Fibroblast of lung (primary cell): Measurements from ENCODE around the gene UROD. TPM values are rescaled to one million over a fixed set of nuclear protein-coding genes. Genes with fewer than 3 reads are reported as not detected.
A peak's percentile ranks its signal among the peaks of the same experiment; 100 is the strongest.

Experiments used
- DNase-seq, 2 donors: peaks; one replicate each; pipeline versions ENCODE4 v3.0.0 to v3.0.0-alpha.2; 2010; ENCODE audit warnings: low read depth in 2 of 2
- H2AFZ ChIP-seq: 2 replicates; pipeline ENCODE4 v1.5.1; 2012; ENCODE audit warnings: low read length, control low read depth, inconsistent platforms
- H3K27ac ChIP-seq: 2 replicates; pipeline ENCODE4 v1.5.1; 2011; ENCODE audit warnings: low read length, control low read depth; ENCODE audit not compliant: insufficient read depth
- H3K27me3 ChIP-seq: 2 replicates; pipeline ENCODE4 v1.5.1; 2011; ENCODE audit warnings: mild to moderate bottlenecking, low read length; ENCODE audit not compliant: control insufficient read depth, insufficient read depth
- H3K36me3 ChIP-seq: 2 replicates; pipeline ENCODE4 v1.5.1; 2011; ENCODE audit warnings: low read length; ENCODE audit not compliant: control insufficient read depth, insufficient read depth
- H3K4me1 ChIP-seq: 2 replicates; pipeline ENCODE4 v1.5.1; 2011; ENCODE audit warnings: low read length; ENCODE audit not compliant: control insufficient read depth, insufficient read depth; ENCODE audit errors: extremely low read depth
- H3K4me2 ChIP-seq: 2 replicates; pipeline ENCODE4 v1.5.1; 2011; ENCODE audit warnings: low read length, control low read depth; ENCODE audit not compliant: insufficient read depth; ENCODE audit errors: extremely low read depth
- H3K4me3 ChIP-seq, 4 experiments: fragments of 200-600 bp in 1 of 4; sonication (generic) in 1 of 4; replicated peaks in 1 of 4; 2 replicates each; pipeline ENCODE4 v1.5.1; 2011 to 2016; ENCODE audit warnings: low read length in 4 of 4, low read depth in 3 of 4, mild to moderate bottlenecking in 3 of 4, control low read depth in 2 of 4, inconsistent platforms in 1 of 4, mixed read lengths in 1 of 4; ENCODE audit not compliant: insufficient read depth in 1 of 4; ENCODE audit errors: control extremely low read depth in 1 of 4
- H3K79me2 ChIP-seq: 2 replicates; pipeline ENCODE4 v1.5.1; 2012; ENCODE audit warnings: mild to moderate bottlenecking, low read length, inconsistent platforms; ENCODE audit not compliant: control insufficient read depth, insufficient read depth
- H3K9ac ChIP-seq: 2 replicates; pipeline ENCODE4 v1.5.1; 2011; ENCODE audit warnings: mild to moderate bottlenecking, low read length, control low read depth; ENCODE audit not compliant: insufficient read depth
- H3K9me3 ChIP-seq: 2 replicates; pipeline ENCODE4 v1.5.1; 2012; ENCODE audit warnings: low read depth, low read length; ENCODE audit not compliant: control insufficient read depth, insufficient read depth
- H4K20me1 ChIP-seq: 2 replicates; pipeline ENCODE4 v1.5.1; 2011; ENCODE audit warnings: low read length; ENCODE audit not compliant: control insufficient read depth, insufficient read depth; ENCODE audit errors: extremely low read depth
- EZH2 ChIP-seq: IDR thresholded peaks from 2 replicates; pipeline ENCODE4 v1.5.1; 2012; ENCODE audit warnings: low read length, control low read depth, mild to moderate bottlenecking; ENCODE audit errors: missing control alignments
- polyA plus RNA-seq, 2 donors: library from polyadenylated mRNA; depleted of rRNA in 1 of 2; stranded (reverse) in 1 of 2; unstranded in 1 of 2; fragments of >200 nt; gene quantifications; 2 replicates each; pipeline ENCODE4 v1.2.1, GENCODE V29; 2011 to 2012; ENCODE audit warnings: missing spikeins in 1 of 2
- total RNA-seq: library from RNA; depleted of rRNA; stranded (reverse); fragments of >200 nt; gene quantifications from 2 replicates; pipeline ENCODE4 v1.2.1, GENCODE V29; 2014
- TF ChIP-seq, protein P1 (sequence below), 2 donors: IDR thresholded peaks in 1 of 2; conservative IDR thresholded peaks in 1 of 2; 1 replicate in 1 of 2; 2 replicates in 1 of 2; pipeline ENCODE4 v1.5.1; 2011 to 2012; ENCODE audit warnings: low read length in 2 of 2, control low read depth in 1 of 2, inconsistent platforms in 1 of 2, low read depth in 1 of 2, mild to moderate bottlenecking in 1 of 2

UROD gene
- total and polyA plus RNA-seq, 2 donors (not counting 1 experiment from before 2014, with no cell fraction given) = 129 to 162 TPM

DNA sequence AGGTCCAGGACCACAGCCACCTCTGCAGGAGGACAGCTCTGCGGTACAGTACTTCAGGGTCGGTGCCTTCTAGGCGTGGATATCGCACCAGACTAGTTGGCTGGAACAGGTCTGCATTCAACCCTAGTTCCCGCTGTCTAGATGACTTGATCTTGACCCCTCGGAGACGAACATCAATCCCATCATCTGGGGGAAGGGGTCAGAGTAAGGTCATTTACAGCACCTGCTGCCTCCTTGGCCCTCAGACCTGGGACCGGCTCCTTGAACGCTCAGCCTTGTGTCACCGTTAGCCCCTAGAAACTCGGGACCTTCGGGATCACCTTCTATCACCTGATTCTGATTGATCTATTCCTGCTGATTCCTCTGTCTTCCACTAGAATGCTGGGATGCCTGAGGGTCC is 3.5 kb upstream of the UROD start:
- Histone ChIP-seq H3K4me1 (peaks cover 13% of the 10 kb centered on the region), H2AFZ (no peak overlapping the region), H4K20me1 (no peaks in the 10 kb centered on the region), H3K27me3 (no peaks in the 10 kb centered on the region), H3K9ac (no peak overlapping the region), H3K4me3 (no peak overlapping the region), H3K27ac (no peak overlapping the region), H3K4me2 (no peak overlapping the region), H3K9me3 (no peaks in the 10 kb centered on the region), H3K36me3 (peaks cover 39% of the 10 kb centered on the region), H3K79me2 (peaks cover 29% of the 10 kb centered on the region)
- no peak for DNase-seq
- TF ChIP-seq, protein P1, sequence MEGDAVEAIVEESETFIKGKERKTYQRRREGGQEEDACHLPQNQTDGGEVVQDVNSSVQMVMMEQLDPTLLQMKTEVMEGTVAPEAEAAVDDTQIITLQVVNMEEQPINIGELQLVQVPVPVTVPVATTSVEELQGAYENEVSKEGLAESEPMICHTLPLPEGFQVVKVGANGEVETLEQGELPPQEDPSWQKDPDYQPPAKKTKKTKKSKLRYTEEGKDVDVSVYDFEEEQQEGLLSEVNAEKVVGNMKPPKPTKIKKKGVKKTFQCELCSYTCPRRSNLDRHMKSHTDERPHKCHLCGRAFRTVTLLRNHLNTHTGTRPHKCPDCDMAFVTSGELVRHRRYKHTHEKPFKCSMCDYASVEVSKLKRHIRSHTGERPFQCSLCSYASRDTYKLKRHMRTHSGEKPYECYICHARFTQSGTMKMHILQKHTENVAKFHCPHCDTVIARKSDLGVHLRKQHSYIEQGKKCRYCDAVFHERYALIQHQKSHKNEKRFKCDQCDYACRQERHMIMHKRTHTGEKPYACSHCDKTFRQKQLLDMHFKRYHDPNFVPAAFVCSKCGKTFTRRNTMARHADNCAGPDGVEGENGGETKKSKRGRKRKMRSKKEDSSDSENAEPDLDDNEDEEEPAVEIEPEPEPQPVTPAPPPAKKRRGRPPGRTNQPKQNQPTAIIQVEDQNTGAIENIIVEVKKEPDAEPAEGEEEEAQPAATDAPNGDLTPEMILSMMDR (conservative IDR thresholded peaks at IDR 0.05 in 1 of 2, IDR thresholded peaks at IDR 0.05 in 1 of 2; ENCODE audit: low read depth in 1 of 2, low read length in 2 of 2) = no peak
- no peak for TF ChIP-seq EZH2

DNA sequence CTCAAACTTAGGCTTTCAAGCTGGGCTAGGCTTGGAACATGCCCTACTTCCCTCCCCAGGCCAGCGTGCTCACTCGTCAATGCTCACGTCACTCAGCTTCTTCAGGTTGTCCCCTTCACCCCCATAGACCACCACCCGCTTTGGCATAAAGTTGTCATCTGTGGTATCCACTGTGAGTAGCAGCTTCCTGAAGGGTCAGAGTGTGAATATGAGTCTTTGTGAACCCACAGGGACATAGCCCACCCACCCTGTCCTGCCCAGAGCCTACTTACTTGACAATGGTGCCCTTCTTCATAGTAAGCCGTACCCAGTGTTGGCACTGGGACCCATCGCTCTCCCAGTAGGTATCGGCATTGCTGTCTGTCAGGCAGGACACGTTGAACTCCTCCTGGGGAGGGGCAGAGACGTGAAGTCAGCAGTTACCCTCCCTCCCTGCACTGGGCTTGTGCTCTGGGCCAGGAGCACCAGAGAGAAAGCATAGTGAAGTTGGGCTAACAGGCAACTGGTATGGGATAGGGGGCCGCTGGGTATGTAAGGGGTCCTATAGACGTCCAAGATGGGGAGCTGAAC is 2.7 kb upstream of the UROD start:
- Histone ChIP-seq H3K79me2 (peaks cover 32% of the 10 kb centered on the region), H3K9me3 (no peaks in the 10 kb centered on the region), H3K4me3 (peak overlapping the region; percentile 79 to 96 (median 90)), H3K27me3 (no peaks in the 10 kb centered on the region), H3K4me1 (peaks cover 13% of the 10 kb centered on the region), H4K20me1 (no peaks in the 10 kb centered on the region), H3K9ac (no peak overlapping the region), H3K27ac (no peak overlapping the region), H2AFZ (no peak overlapping the region), H3K4me2 (peak overlapping the region; percentile 97), H3K36me3 (peaks cover 32% of the 10 kb centered on the region)
- TF ChIP-seq EZH2 = no peak
- DNase-seq = no peak

DNA sequence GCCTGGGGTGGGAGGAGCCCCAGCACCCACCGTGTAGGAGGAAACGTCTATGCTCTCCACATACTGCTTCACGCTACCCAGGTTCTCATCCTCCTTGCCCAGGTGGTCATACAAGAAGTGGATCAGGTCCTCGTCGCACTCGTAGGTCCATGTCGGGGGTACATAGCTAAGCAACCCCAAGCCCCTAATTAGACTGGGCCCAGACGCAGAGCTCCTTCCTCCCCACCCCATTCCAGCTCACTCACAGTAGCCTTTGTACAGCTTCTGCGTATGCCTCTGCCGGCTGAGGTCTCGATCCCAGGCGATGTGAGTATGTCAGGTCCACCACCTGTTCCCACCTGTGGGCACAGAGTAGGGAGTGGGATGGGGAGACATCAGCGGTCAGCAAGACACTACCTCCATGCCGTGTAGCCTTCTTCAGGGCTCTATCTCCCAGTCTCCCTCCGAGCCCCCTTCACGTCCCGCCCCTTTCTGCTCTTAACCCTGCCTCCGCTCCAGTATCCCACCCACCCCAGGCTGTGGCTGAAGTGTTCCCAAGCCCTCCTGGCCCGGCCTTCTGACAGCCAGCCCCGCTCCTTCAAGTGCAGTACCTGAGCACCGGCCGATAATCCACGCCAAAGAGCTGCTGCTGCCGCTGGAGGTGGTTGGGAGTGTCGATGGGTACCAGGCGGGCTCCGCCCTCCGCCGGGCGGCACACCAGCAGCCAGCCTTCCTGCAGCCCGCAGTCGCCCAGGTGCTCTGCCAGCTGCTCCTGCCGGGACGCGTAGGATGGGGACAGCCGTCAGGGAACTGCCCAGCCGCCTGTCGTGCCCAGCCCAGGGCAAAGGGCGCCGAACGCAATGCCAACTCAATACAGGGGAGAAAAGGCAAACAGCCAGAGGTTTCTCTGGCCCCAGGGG is 1.8 kb upstream of the UROD start:
- H3K36me3 ChIP-seq = peaks cover 28% of the 10 kb centered on the region

More for the DNA sequence above, 1.8 kb upstream of the UROD start:
- H3K9me3 ChIP-seq = no peaks in the 10 kb centered on the region
- H3K27ac ChIP-seq = peak overlapping the region; percentile 63
- no peaks in the 10 kb centered on the region for H4K20me1 ChIP-seq
- DNase-seq = no peak
- H3K27me3 ChIP-seq = no peaks in the 10 kb centered on the region
- H3K4me2 ChIP-seq = peak overlapping the region; percentile 97
- peak overlapping the region; percentile 100 for H2AFZ ChIP-seq
- peaks cover 15% of the 10 kb centered on the region for H3K4me1 ChIP-seq
- TF ChIP-seq, protein P1 (conservative IDR thresholded peaks at IDR 0.05 in 1 of 2, IDR thresholded peaks at IDR 0.05 in 1 of 2; ENCODE audit: low read depth in 1 of 2, low read length in 2 of 2) = no peak
- TF ChIP-seq EZH2 = no peak
- peak overlapping the region; percentile 75 for H3K9ac ChIP-seq
- peaks cover 32% of the 10 kb centered on the region for H3K79me2 ChIP-seq
- peak overlapping the region; percentile 79 to 96 (median 90) for H3K4me3 ChIP-seq
